K562 (cell line): ENCODE data around the gene USP10. TPM values are rescaled to one million over a fixed set of nuclear protein-coding genes. Genes with fewer than 3 reads are reported as not detected.
A peak's percentile ranks its signal among the peaks of the same experiment; 100 is the strongest.

Experiments used
- ARID1B ChIP-seq: fragments of 450-650 bp; IDR thresholded peaks from 2 replicates; pipeline ENCODE4 v1.6.1; 2016; ENCODE audit warnings: antibody characterized with exemption, mild to moderate bottlenecking, inconsistent platforms
- CCNT2 ChIP-seq: IDR thresholded peaks from 2 replicates; pipeline ENCODE4 v1.6.1; 2011; ENCODE audit warnings: borderline replicate concordance, low read depth, mild to moderate bottlenecking, moderate library complexity, mixed read lengths, low read length; ENCODE audit not compliant: insufficient read length; ENCODE audit errors: extremely low read depth
- ETV1 ChIP-seq: fragments of 450-650 bp; conservative IDR thresholded peaks from 2 replicates; pipeline ENCODE4 v1.6.1; 2016; ENCODE audit warnings: missing genetic modification characterization, control low read depth, low read depth, missing compliant biosample characterization
- FOSL1 ChIP-seq: fragments of 200-800 bp; sonication (Bioruptor generic); conservative IDR thresholded peaks from 2 replicates; pipeline ENCODE4 v1.6.1; 2016; ENCODE audit warnings: missing genetic modification characterization, missing compliant biosample characterization
- FOXK2 ChIP-seq, 2 experiments: fragments of 450-650 bp; IDR thresholded peaks in 1 of 2; conservative IDR thresholded peaks in 1 of 2; 2 replicates each; pipeline ENCODE4 v1.6.1; 2016; ENCODE audit warnings: low read depth in 2 of 2, mild to moderate bottlenecking in 1 of 2
- NFIC ChIP-seq: fragments of 450-650 bp; IDR thresholded peaks from 2 replicates; pipeline ENCODE4 v1.6.1; 2017; ENCODE audit warnings: mild to moderate bottlenecking, inconsistent platforms
- NONO ChIP-seq, 2 experiments: fragments of 200-400 bp in 1 of 2; fragments of 450-650 bp in 1 of 2; formaldehyde crosslinking in 1 of 2; IDR thresholded peaks; 2 replicates each; pipeline ENCODE4 v1.6.1; 2017; ENCODE audit warnings: low read depth in 2 of 2, mild to moderate bottlenecking in 2 of 2, moderate library complexity in 2 of 2, low read length in 1 of 2
- PTRF ChIP-seq: fragments of 450-650 bp; IDR thresholded peaks from 2 replicates; pipeline ENCODE4 v1.6.1; 2016; ENCODE audit warnings: mild to moderate bottlenecking, missing genetic modification characterization, missing compliant biosample characterization
- RCOR1 ChIP-seq, 2 experiments: IDR thresholded peaks; 2 replicates each; pipeline ENCODE4 v1.6.1; 2012; ENCODE audit warnings: low read depth in 2 of 2, low read length in 2 of 2, borderline replicate concordance in 1 of 2, improper control_type of control experiment in 1 of 2
- SMAD4 ChIP-seq: fragments of 250-450 bp; sonication (Bioruptor Pico); conservative IDR thresholded peaks from 2 replicates; pipeline ENCODE4 v1.8.0; 2021; ENCODE audit warnings: inconsistent platforms, mild to moderate bottlenecking, moderate library complexity
- SMARCE1 ChIP-seq: fragments of 450-650 bp; IDR thresholded peaks from 2 replicates; pipeline ENCODE4 v1.7.1; 2016; ENCODE audit warnings: mild to moderate bottlenecking
- TAF9B ChIP-seq: fragments of 450-650 bp; IDR thresholded peaks from 2 replicates; pipeline ENCODE4 v1.6.1; 2018; ENCODE audit warnings: mild to moderate bottlenecking; ENCODE audit not compliant: partially characterized antibody
- TEAD1 ChIP-seq, 2 experiments: fragments of 450-650 bp in 1 of 2; sonication (generic) in 1 of 2; formaldehyde crosslinking; IDR thresholded peaks; 2 replicates each; pipeline versions ENCODE4 v1.4.0 to v1.8.0; 2020 to 2022; ENCODE audit warnings: mild to moderate bottlenecking in 2 of 2, missing genetic modification reagents in 1 of 2
- TRIM24 ChIP-seq, 2 experiments: fragments of 450-650 bp; IDR thresholded peaks; 2 replicates each; pipeline ENCODE4 v1.6.1; 2016
- ZNF589 ChIP-seq: fragments of 200-800 bp; sonication (Bioruptor generic); IDR thresholded peaks from 2 replicates; pipeline ENCODE4 v1.6.1; 2016; ENCODE audit warnings: low read depth, missing genetic modification characterization, missing compliant biosample characterization
- polyA plus RNA-seq, 8 experiments: library from polyadenylated mRNA; depleted of rRNA in 4 of 8; stranded (reverse) in 5 of 8; unstranded in 3 of 8; fragments of >200 nt; fragmentation: Nextera tagmentation in 2 of 8; fragmentation: Illumina TruSeq in 1 of 8; extraction: Ambion mirVana in 2 of 8; extraction: Trizol in 1 of 8; gene quantifications; 2 replicates each; pipeline versions ENCODE4 v1.2.1 to v1.2.3, GENCODE V29; 2011 to 2014; ENCODE audit warnings: inconsistent platforms in 1 of 8, missing spikeins in 1 of 8
- total RNA-seq, 7 experiments: library from RNA; depleted of rRNA in 6 of 7; stranded (reverse); fragments of >200 nt in 6 of 7; fragmentation: Illumina TruSeq in 2 of 7; extraction: Trizol in 2 of 7; gene quantifications; 2 replicates each; pipeline versions ENCODE4 v1.2.1 to v1.2.3, GENCODE V29; 2011 to 2021; ENCODE audit warnings: low replicate concordance in 1 of 7
- TF ChIP-seq, protein P1 (sequence below), 2 experiments: fragments of 450-650 bp; IDR thresholded peaks; 2 replicates each; pipeline ENCODE4 v1.6.1; 2016; ENCODE audit warnings: mild to moderate bottlenecking in 2 of 2, borderline replicate concordance in 1 of 2, low read depth in 1 of 2, moderate library complexity in 1 of 2
- TF ChIP-seq, protein P2 (sequence below): IDR thresholded peaks from 2 replicates; pipeline ENCODE4 v1.6.1; 2012; ENCODE audit warnings: low read depth, low read length, improper control_type of control experiment, borderline replicate concordance

The USP10 gene
- total and polyA plus RNA-seq, 9 of the 15 experiments (the other 6 are each of a cell fraction or from before 2014, with no cell fraction given): 61.7 to 197 (median 116) TPM

DNA sequence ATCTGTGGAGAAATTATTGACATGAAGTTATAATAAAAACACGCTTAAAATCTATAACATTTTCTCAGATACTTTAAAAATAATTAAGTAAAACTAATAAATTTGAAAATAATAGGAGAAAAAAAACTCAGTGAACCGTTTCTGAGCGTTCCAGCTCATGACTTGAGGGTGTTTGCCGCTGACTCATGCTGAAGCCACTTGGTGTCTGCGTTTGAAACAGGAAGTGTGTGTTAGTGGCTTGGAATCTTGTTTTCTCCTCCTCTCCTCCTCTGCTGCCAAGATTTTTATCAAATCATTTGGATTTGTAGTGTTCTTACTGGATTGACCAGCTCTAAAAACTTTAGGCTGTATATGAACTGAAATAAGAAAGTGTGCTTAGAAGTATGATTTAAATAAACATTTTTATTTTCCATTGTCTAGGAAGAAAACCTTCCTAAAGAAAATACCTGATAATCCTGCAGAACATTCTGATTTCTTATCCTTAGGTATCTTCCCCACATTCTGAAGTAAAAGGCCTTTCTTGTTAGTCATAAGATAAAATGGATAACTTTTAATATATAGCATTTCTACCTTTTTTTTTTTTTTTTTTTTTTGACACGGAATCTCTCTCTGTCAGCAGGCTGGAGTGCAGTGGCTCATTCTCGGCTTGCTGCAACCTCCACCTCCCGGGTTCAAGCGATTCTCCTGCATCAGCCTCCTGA, 30.8 kb downstream of the USP10 start (continued):
- peak in 1 of 2 experiments; percentile 48; a peak in 1 of 4 replicates for TF ChIP-seq TEAD1 (CRISPR knock-in tag; IDR thresholded peaks at IDR 0.05)
- TF ChIP-seq TAF9B: peak; percentile 69
- TF ChIP-seq PTRF (tag): no peak
- TF ChIP-seq, protein P1, sequence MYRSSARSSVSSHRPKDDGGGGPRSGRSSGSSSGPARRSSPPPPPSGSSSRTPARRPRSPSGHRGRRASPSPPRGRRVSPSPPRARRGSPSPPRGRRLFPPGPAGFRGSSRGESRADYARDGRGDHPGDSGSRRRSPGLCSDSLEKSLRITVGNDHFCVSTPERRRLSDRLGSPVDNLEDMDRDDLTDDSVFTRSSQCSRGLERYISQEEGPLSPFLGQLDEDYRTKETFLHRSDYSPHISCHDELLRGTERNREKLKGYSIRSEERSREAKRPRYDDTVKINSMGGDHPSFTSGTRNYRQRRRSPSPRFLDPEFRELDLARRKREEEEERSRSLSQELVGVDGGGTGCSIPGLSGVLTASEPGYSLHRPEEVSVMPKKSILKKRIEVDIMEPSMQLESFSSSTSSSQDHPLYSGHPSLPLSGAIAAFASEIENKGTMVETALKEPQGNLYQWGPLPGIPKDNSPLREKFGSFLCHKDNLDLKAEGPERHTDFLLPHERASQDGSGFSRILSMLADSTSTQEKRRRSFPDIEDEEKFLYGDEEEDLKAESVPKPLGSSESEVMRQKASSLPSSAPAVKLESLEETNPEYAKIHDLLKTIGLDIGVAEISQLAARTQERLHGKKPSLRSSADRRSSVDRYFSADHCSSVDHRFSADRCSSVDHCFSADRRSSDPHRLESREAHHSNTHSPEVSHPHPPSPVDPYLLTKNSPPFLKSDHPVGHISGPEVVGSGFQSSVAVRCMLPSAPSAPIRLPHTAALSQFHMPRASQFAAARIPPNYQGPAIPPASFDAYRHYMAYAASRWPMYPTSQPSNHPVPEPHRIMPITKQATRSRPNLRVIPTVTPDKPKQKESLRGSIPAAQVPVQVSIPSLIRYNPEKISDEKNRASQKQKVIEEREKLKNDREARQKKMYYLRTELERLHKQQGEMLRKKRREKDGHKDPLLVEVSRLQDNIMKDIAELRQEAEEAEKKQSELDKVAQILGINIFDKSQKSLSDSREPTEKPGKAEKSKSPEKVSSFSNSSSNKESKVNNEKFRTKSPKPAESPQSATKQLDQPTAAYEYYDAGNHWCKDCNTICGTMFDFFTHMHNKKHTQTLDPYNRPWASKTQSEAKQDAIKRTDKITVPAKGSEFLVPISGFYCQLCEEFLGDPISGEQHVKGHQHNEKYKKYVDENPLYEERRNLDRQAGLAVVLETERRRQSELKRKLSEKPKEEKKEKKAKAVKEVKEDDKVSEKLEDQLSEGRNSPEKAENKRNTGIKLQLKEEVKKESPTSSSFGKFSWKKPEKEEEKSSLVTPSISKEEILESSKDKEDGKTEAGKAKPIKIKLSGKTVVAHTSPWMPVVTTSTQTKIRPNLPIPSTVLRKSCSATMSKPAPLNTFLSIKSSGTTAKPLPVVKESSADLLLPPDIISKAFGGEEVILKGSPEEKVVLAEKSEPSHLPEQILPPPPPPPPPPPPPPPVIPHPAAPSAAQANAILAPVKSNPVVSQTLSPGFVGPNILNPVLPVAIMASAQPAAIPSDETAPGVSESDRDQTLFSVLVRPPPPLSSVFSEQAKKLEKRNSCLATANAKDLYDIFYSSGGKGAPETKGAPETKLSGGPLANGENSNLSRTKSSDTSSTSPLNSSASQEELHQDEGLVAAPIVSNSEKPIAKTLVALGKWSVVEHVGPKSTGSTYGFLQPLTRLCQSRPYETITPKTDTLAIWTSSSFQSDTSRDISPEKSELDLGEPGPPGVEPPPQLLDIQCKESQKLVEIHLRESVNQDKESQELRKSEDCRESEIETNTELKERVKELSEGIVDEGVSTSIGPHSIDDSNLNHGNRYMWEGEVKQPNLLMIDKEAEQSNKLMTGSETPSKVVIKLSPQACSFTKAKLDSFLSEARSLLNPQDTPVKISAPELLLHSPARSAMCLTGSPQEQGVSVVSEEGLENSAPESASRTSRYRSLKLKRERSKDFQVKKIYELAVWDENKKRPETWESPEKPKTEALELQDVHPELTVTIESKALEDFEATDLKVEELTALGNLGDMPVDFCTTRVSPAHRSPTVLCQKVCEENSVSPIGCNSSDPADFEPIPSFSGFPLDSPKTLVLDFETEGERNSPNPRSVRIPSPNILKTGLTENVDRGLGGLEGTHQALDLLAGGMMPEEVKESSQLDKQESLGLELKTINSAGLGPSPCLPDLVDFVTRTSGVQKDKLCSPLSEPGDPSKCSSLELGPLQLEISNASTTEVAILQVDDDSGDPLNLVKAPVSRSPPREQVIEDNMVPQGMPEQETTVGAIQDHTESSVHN (IDR thresholded peaks at IDR 0.05; ENCODE audit: borderline replicate concordance in 1 of 2, low read depth in 1 of 2): 0 out of 4 replicates have a peak, but pooled peaks of 1 of the 2 experiments have one; percentile 24
- peak; percentile 88 for TF ChIP-seq SMARCE1
- TF ChIP-seq NONO (IDR thresholded peaks at IDR 0.05; ENCODE audit: low read depth in 2 of 2, low read length in 1 of 2): peak in 1 of 2 experiments; percentile 6; a peak in 1 of 4 replicates
- peak; percentile 84 for TF ChIP-seq ETV1 (tag)
- TF ChIP-seq, protein P2, sequence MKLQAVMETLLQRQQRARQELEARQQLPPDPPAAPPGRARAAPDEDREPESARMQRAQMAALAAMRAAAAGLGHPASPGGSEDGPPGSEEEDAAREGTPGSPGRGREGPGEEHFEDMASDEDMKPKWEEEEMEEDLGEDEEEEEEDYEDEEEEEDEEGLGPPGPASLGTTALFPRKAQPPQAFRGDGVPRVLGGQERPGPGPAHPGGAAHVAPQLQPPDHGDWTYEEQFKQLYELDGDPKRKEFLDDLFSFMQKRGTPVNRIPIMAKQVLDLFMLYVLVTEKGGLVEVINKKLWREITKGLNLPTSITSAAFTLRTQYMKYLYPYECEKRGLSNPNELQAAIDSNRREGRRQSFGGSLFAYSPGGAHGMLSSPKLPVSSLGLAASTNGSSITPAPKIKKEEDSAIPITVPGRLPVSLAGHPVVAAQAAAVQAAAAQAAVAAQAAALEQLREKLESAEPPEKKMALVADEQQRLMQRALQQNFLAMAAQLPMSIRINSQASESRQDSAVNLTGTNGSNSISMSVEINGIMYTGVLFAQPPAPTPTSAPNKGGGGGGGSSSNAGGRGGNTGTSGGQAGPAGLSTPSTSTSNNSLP: peak; percentile 75
- peak; percentile 77 for TF ChIP-seq ARID1B
- peak; percentile 35 for TF ChIP-seq SMAD4 (CRISPR knock-in tag)
- TF ChIP-seq CCNT2: peak; percentile 37
- TF ChIP-seq FOSL1 (tag): peak; percentile 91
- TF ChIP-seq FOXK2 (conservative IDR thresholded peaks at IDR 0.05 in 1 of 2, IDR thresholded peaks at IDR 0.05 in 1 of 2; ENCODE audit: low read depth in 2 of 2): peak; percentile 65 to 79
- TF ChIP-seq TRIM24 (IDR thresholded peaks at IDR 0.05): 0 out of 4 replicates have a peak, but pooled peaks of 1 of the 2 experiments have one; percentile 10
- TF ChIP-seq RCOR1 (IDR thresholded peaks at IDR 0.05; ENCODE audit: borderline replicate concordance in 1 of 2, low read depth in 2 of 2, low read length in 2 of 2): peak in 1 of 2 experiments; percentile 88; a peak in 1 of 4 replicates
- peak; percentile 25; the same call in 1 of the 2 replicates for TF ChIP-seq NFIC
- TF ChIP-seq ZNF589 (CRISPR knock-in tag): peak; percentile 69; the same call in 1 of the 2 replicates
